Femur (tissue), 1 donor: ENCODE results near the gene TBC1D14.

Experiments used
- DNase-seq: peaks from one replicate; pipeline ENCODE4 v3.0.0-alpha.2; 2017

Gene TBC1D14

GRCh38 chr4:7025040-7025602, 115.5 kb downstream of the TBC1D14 start:
- DNase-seq, result no peak

GRCh38 chr4:7026107-7026506, 116.5 kb downstream of the TBC1D14 start:
- DNase-seq, result no peak

GRCh38 chr4:7027284-7027683, 117.7 kb downstream of the TBC1D14 start:
- DNase-seq, result no peak

GRCh38 chr4:7027913-7028312, 118.3 kb downstream of the TBC1D14 start:
- no peak for DNase-seq

- no peak for DNase-seq
These were observed 119.6 kb downstream of the TBC1D14 start for GRCh38 chr4:7029212-7029611.

GRCh38 chr4:7029921-7030320, 120.3 kb downstream of the TBC1D14 start:
- DNase-seq, result no peak

- no peak for DNase-seq
These were observed 121.2 kb downstream of the TBC1D14 start for GRCh38 chr4:7030856-7031255.

- DNase-seq, result no peak
These were observed 122.2 kb downstream of the TBC1D14 start for GRCh38 chr4:7031558-7032449.

GRCh38 chr4:7032596-7032995, 123.0 kb downstream of the TBC1D14 start:
- DNase-seq, result no peak

GRCh38 chr4:7034262-7035081, 124.8 kb downstream of the TBC1D14 start:
- no peak for DNase-seq

GRCh38 chr4:7037425-7037824, 127.8 kb downstream of the TBC1D14 start:
- DNase-seq, result no peak

GRCh38 chr4:7040765-7041164, 131.1 kb downstream of the TBC1D14 start:
- no peak for DNase-seq

GRCh38 chr4:7041246-7041645, 131.6 kb downstream of the TBC1D14 start:
- no peak for DNase-seq

- DNase-seq, result no peak
These were observed 132.3 kb downstream of the TBC1D14 start for GRCh38 chr4:7041801-7042502.

GRCh38 chr4:7042503-7043283, 133.1 kb downstream of the TBC1D14 start:
- peak; percentile 99 for DNase-seq

- peak; percentile 56 for DNase-seq
These were observed 133.9 kb downstream of the TBC1D14 start, which contains the start of gene TADA2B for GRCh38 chr4:7043284-7044136. Gene TADA2B, plus strand, starts transcription at chr4:7043372. Its CDS starts 208 bp downstream, at chr4:7043580.

- no peak for DNase-seq
These were observed 134.7 kb downstream of the TBC1D14 start for GRCh38 chr4:7044137-7044930.

- no peak for DNase-seq
These were observed 135.9 kb downstream of the TBC1D14 start for GRCh38 chr4:7045553-7045952.

GRCh38 chr4:7045961-7046921, 136.6 kb downstream of the TBC1D14 start:
- no peak for DNase-seq
